Mesenchymal stem cell (in vitro differentiated cells and primary cell): ENCODE data around the gene ASB18.

Experiments used
- DNase-seq: peaks from one replicate; pipeline ENCODE4 v3.0.0-alpha.2; 2013
- H2AFZ ChIP-seq: one replicate; pipeline ENCODE4 v1.6.1; 2013; ENCODE audit warnings: low read depth, mild to moderate bottlenecking, control low read depth, inconsistent platforms, low read length, moderate library complexity
- H2AK5ac ChIP-seq: 2 replicates; pipeline ENCODE4 v1.6.1; 2013; ENCODE audit warnings: low read length, moderate library complexity, mild to moderate bottlenecking, inconsistent platforms; ENCODE audit not compliant: severe bottlenecking
- H2BK120ac ChIP-seq: one replicate; pipeline ENCODE4 v1.6.1; 2013; ENCODE audit warnings: low read depth, mild to moderate bottlenecking, inconsistent platforms, low read length, moderate library complexity
- H2BK12ac ChIP-seq, 2 experiments: one replicate each; pipeline ENCODE4 v1.6.1; 2013; ENCODE audit warnings: inconsistent platforms in 2 of 2, low read length in 2 of 2, mild to moderate bottlenecking in 2 of 2, moderate library complexity in 2 of 2, control low read depth in 1 of 2
- H2BK15ac ChIP-seq: one replicate; pipeline ENCODE4 v1.6.1; 2013; ENCODE audit warnings: mild to moderate bottlenecking, low read depth, inconsistent platforms; ENCODE audit not compliant: poor library complexity, severe bottlenecking
- H2BK5ac ChIP-seq: 2 replicates; pipeline ENCODE4 v1.6.1; 2013; ENCODE audit warnings: low read depth, mild to moderate bottlenecking, low read length, control low read depth, inconsistent platforms; ENCODE audit not compliant: poor library complexity, severe bottlenecking
- H3K14ac ChIP-seq, 2 experiments: one replicate each; pipeline ENCODE4 v1.6.1; 2013; ENCODE audit warnings: inconsistent platforms in 2 of 2, low read length in 2 of 2, control low read depth in 1 of 2, mild to moderate bottlenecking in 1 of 2, moderate library complexity in 1 of 2
- H3K18ac ChIP-seq, 2 experiments: one replicate each; pipeline ENCODE4 v1.6.1; 2013; ENCODE audit warnings: inconsistent platforms in 2 of 2, low read length in 2 of 2, control low read depth in 1 of 2, low read depth in 1 of 2, mild to moderate bottlenecking in 1 of 2
- H3K23ac ChIP-seq, 2 experiments: one replicate each; pipeline ENCODE4 v1.6.1; 2013; ENCODE audit warnings: inconsistent platforms in 2 of 2, low read length in 2 of 2, mild to moderate bottlenecking in 2 of 2, moderate library complexity in 2 of 2, control low read depth in 1 of 2
- H3K27ac ChIP-seq: 2 replicates; pipeline ENCODE4 v1.5.1; 2013; ENCODE audit warnings: mild to moderate bottlenecking, moderate library complexity, low read length, control low read depth, inconsistent platforms; ENCODE audit not compliant: poor library complexity, severe bottlenecking
- H3K27me3 ChIP-seq, 2 experiments: 2 replicates each; pipeline versions ENCODE4 v1.6.1 to v1.7.0; 2013; ENCODE audit warnings: low read length in 2 of 2, mild to moderate bottlenecking in 2 of 2, moderate library complexity in 2 of 2, control low read depth in 1 of 2, inconsistent platforms in 1 of 2; ENCODE audit not compliant: control insufficient read depth in 1 of 2, insufficient read depth in 1 of 2
- H3K36me3 ChIP-seq, 2 experiments: 2 replicates each; pipeline versions ENCODE4 v1.6.1 to v1.7.0; 2013; ENCODE audit warnings: low read length in 2 of 2, control low read depth in 1 of 2, inconsistent platforms in 1 of 2, low read depth in 1 of 2, mild to moderate bottlenecking in 1 of 2; ENCODE audit not compliant: insufficient read depth in 2 of 2, control insufficient read depth in 1 of 2
- H3K4ac ChIP-seq, 2 experiments: one replicate each; pipeline ENCODE4 v1.6.1; 2013; ENCODE audit warnings: inconsistent platforms in 2 of 2, low read length in 2 of 2, mild to moderate bottlenecking in 2 of 2, moderate library complexity in 2 of 2, control low read depth in 1 of 2, low read depth in 1 of 2
- H3K4me1 ChIP-seq: 2 replicates; pipeline ENCODE4 v1.6.1; 2013; ENCODE audit warnings: low read depth, low read length, control low read depth; ENCODE audit not compliant: control insufficient read depth, insufficient read depth
- H3K4me2 ChIP-seq: 2 replicates; pipeline ENCODE4 v1.6.1; 2013; ENCODE audit warnings: low read length, mild to moderate bottlenecking, inconsistent platforms; ENCODE audit not compliant: poor library complexity, severe bottlenecking
- H3K4me3 ChIP-seq, 2 experiments: 2 replicates each; pipeline versions ENCODE4 v1.5.1 to v1.7.0; 2013; ENCODE audit warnings: low read length in 2 of 2, mild to moderate bottlenecking in 2 of 2, control low read depth in 1 of 2, low read depth in 1 of 2; ENCODE audit not compliant: insufficient read depth in 1 of 2
- H3K79me1 ChIP-seq: replicated peaks from 2 replicates; pipeline ENCODE4 v1.6.1; 2013; ENCODE audit warnings: mild to moderate bottlenecking, control low read depth, low read length, inconsistent platforms; ENCODE audit not compliant: poor library complexity, severe bottlenecking
- H3K9ac ChIP-seq: 2 replicates; pipeline ENCODE4 v1.7.0; 2013; ENCODE audit warnings: mild to moderate bottlenecking, low read length, moderate library complexity
- H3K9me3 ChIP-seq: 2 replicates; pipeline ENCODE4 v1.7.0; 2013; ENCODE audit warnings: mild to moderate bottlenecking, low read length; ENCODE audit not compliant: control insufficient read depth
- H4K8ac ChIP-seq: one replicate; pipeline ENCODE4 v1.6.1; 2013; ENCODE audit warnings: inconsistent platforms, mild to moderate bottlenecking, low read length, moderate library complexity
- H4K91ac ChIP-seq: one replicate; pipeline ENCODE4 v1.6.1; 2013; ENCODE audit warnings: mild to moderate bottlenecking, low read length, inconsistent platforms
- WGBS: methylation state at CpG from one replicate; pipeline ENCODE4 v1.1.7; 2013; ENCODE audit warnings: mixed read lengths; 5-methylcytosine and 5-hydroxymethylcytosine counted together

Gene ASB18

GRCh38 chr2:236172255-236173035, 91.8 kb downstream of the ASB18 start:
- H3K36me3 ChIP-seq: no peaks in the 10 kb centered on the region

GRCh38 chr2:236171680-236172254, 92.4 kb downstream of the ASB18 start:
- no peak overlapping the region for H3K9ac ChIP-seq
- H3K4me2 ChIP-seq: no peak overlapping the region
- H3K9me3 ChIP-seq: no peaks in the 10 kb centered on the region
- H3K79me1 ChIP-seq: peaks cover 1% of the 10 kb centered on the region
- no peak overlapping the region for H3K23ac ChIP-seq
- H3K27me3 ChIP-seq: peaks cover 61 to 91% of the 10 kb centered on the region in 2 experiments
- H3K27ac ChIP-seq: no peak overlapping the region
- H3K4me1 ChIP-seq: peaks cover 34% of the 10 kb centered on the region
- no peak overlapping the region for H2AFZ ChIP-seq
- no peaks in the 10 kb centered on the region for H3K36me3 ChIP-seq
- no peak overlapping the region for H3K4me3 ChIP-seq
- H4K8ac ChIP-seq: no peak overlapping the region
- H2BK12ac ChIP-seq: no peak overlapping the region
- no peak overlapping the region for H3K14ac ChIP-seq
- H2BK15ac ChIP-seq: no peak overlapping the region
- no peak overlapping the region for H3K18ac ChIP-seq
- WGBS: 8% methylated on average over 7 of the region's 16 CpGs
- H2AK5ac ChIP-seq: no peak overlapping the region
- no peak overlapping the region for H3K4ac ChIP-seq
- H2BK5ac ChIP-seq: no peak overlapping the region
- no peak overlapping the region for H4K91ac ChIP-seq
- H2BK120ac ChIP-seq: no peak overlapping the region
- DNase-seq: peak; percentile 16

More at GRCh38 chr2:236172255-236173035, 91.8 kb downstream of the ASB18 start:
- H3K4ac ChIP-seq: no peak overlapping the region
- no peak overlapping the region for H2BK5ac ChIP-seq
- H3K4me1 ChIP-seq: peaks cover 27% of the 10 kb centered on the region
- peaks cover 1% of the 10 kb centered on the region for H3K79me1 ChIP-seq
- no peak overlapping the region for H2AFZ ChIP-seq
- H3K27ac ChIP-seq: no peak overlapping the region
- H2BK15ac ChIP-seq: no peak overlapping the region
- H3K9ac ChIP-seq: no peak overlapping the region
- no peak overlapping the region for H2AK5ac ChIP-seq
- H4K91ac ChIP-seq: no peak overlapping the region
- DNase-seq: no peak
- no peak overlapping the region for H3K18ac ChIP-seq
- no peak overlapping the region for H3K14ac ChIP-seq
- no peak overlapping the region for H2BK12ac ChIP-seq
- no peaks in the 10 kb centered on the region for H3K9me3 ChIP-seq
- H3K23ac ChIP-seq: no peak overlapping the region
- peaks cover 58 to 92% of the 10 kb centered on the region in 2 experiments for H3K27me3 ChIP-seq
- H3K4me3 ChIP-seq: peak overlapping the region in 1 of 2 experiments; percentile 34
- 2% methylated on average over 32 of the region's 46 CpGs for WGBS
- no peak overlapping the region for H2BK120ac ChIP-seq
- no peak overlapping the region for H4K8ac ChIP-seq
- H3K4me2 ChIP-seq: peak overlapping the region; percentile 67

GRCh38 chr2:236171181-236171679, 93.0 kb downstream of the ASB18 start:
- Histone ChIP-seq H3K18ac (no peak overlapping the region), H3K9ac (no peak overlapping the region), H3K23ac (no peak overlapping the region), H2BK120ac (no peak overlapping the region), H3K4ac (no peak overlapping the region), H3K4me1 (peaks cover 35% of the 10 kb centered on the region), H2BK5ac (no peak overlapping the region), H3K14ac (no peak overlapping the region), H2AFZ (no peak overlapping the region), H2AK5ac (no peak overlapping the region), H3K27me3 (peaks cover 65 to 91% of the 10 kb centered on the region in 2 experiments), H4K8ac (no peak overlapping the region), H4K91ac (no peak overlapping the region), H3K79me1 (peaks cover 1% of the 10 kb centered on the region), H3K36me3 (no peaks in the 10 kb centered on the region), H2BK15ac (no peak overlapping the region), H3K27ac (no peak overlapping the region), H2BK12ac (no peak overlapping the region), H3K4me2 (peak overlapping the region; percentile 32), H3K4me3 (no peak overlapping the region), H3K9me3 (no peaks in the 10 kb centered on the region)
- 1% methylated on average over 25 of the region's 27 CpGs for WGBS
- no peak for DNase-seq

- H3K4me3 ChIP-seq: no peak overlapping the region
- no peak overlapping the region for H2AFZ ChIP-seq
- no peak overlapping the region for H4K91ac ChIP-seq
- no peaks in the 10 kb centered on the region for H3K9me3 ChIP-seq
- no peak overlapping the region for H3K4ac ChIP-seq
- no peaks in the 10 kb centered on the region for H3K36me3 ChIP-seq
- no peak overlapping the region for H3K23ac ChIP-seq
- peaks cover 1% of the 10 kb centered on the region for H3K79me1 ChIP-seq
- no peak overlapping the region for H2BK5ac ChIP-seq
- no peak overlapping the region for H4K8ac ChIP-seq
- 20% methylated on average over 21 of the region's 21 CpGs for WGBS
- H2BK120ac ChIP-seq: no peak overlapping the region
- H2AK5ac ChIP-seq: no peak overlapping the region
- H3K18ac ChIP-seq: no peak overlapping the region
- no peak overlapping the region for H2BK15ac ChIP-seq
- H3K4me2 ChIP-seq: no peak overlapping the region
- peaks cover 67 to 91% of the 10 kb centered on the region in 2 experiments for H3K27me3 ChIP-seq
- DNase-seq: no peak
- H3K4me1 ChIP-seq: peaks cover 38% of the 10 kb centered on the region
- H2BK12ac ChIP-seq: no peak overlapping the region
- no peak overlapping the region for H3K27ac ChIP-seq
- no peak overlapping the region for H3K9ac ChIP-seq
- H3K14ac ChIP-seq: no peak overlapping the region
Measured at GRCh38 chr2:236170590-236171165, 93.5 kb downstream of the ASB18 start.
